Measurements from ENCODE around the gene CTNNA3. TPM values are rescaled to one million over a fixed set of nuclear protein-coding genes. Genes with fewer than 3 reads are reported as not detected.

Gene CTNNA3
- total RNA-seq, 4 donors from 2014 or later = 0.47 to 3.3 (median 0.80) TPM; not detected in 1

DNA sequence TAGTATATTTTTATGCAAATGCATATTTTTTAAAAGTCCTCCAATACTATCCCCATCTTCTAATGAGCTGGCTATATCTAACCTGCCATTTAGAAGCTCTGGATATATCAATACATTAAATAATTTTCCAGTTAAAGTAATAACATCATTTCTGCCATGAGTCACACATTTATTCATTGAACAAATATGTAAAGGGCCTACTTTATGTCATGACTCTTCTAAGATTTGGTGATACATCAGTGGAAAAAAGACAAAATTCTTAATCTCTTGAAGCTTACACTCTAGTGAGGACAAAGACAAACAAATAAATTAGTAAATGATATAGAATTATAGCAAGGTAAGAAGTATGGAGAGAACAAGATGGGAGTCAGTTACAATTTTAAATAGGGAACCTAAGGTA is 1487.0 kb downstream of the CTNNA3 start:
- no peaks in the 10 kb centered on the region for H3K27me3 ChIP-seq
- no peaks in the 10 kb centered on the region for H3K36me3 ChIP-seq
- H3K4me1 ChIP-seq = no peaks in the 10 kb centered on the region
- DNase-seq = no peak
- no peak overlapping the region for H3K4me3 ChIP-seq
- TF ChIP-seq, protein P1, sequence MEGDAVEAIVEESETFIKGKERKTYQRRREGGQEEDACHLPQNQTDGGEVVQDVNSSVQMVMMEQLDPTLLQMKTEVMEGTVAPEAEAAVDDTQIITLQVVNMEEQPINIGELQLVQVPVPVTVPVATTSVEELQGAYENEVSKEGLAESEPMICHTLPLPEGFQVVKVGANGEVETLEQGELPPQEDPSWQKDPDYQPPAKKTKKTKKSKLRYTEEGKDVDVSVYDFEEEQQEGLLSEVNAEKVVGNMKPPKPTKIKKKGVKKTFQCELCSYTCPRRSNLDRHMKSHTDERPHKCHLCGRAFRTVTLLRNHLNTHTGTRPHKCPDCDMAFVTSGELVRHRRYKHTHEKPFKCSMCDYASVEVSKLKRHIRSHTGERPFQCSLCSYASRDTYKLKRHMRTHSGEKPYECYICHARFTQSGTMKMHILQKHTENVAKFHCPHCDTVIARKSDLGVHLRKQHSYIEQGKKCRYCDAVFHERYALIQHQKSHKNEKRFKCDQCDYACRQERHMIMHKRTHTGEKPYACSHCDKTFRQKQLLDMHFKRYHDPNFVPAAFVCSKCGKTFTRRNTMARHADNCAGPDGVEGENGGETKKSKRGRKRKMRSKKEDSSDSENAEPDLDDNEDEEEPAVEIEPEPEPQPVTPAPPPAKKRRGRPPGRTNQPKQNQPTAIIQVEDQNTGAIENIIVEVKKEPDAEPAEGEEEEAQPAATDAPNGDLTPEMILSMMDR (IDR thresholded peaks at IDR 0.05) = no peak
- no peak for TF ChIP-seq POLR2A (IDR thresholded peaks at IDR 0.05)
- H3K27ac ChIP-seq = no peak overlapping the region
- H3K9me3 ChIP-seq = no peaks in the 10 kb centered on the region

DNA sequence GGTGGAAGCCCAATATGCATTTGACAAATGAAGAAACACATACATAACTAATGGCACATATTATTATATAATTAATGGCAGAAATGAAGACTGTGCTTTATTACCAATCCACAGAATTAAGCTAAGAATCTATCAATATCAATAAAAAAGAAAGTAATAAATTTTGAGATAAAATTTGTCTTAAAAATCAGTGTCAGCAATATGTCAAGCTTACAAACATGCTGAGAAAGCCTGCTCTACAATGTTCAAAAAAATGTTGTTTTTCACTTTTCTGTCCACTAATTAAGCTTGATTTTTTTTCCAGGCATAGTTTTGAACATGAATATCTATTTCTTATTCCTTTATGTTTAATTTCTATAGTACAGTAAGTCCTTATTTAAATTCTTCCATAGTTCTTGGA is 1491.2 kb downstream of the CTNNA3 start:
- H3K27ac ChIP-seq = no peak overlapping the region
- no peaks in the 10 kb centered on the region for H3K27me3 ChIP-seq
- no peaks in the 10 kb centered on the region for H3K36me3 ChIP-seq
- H3K4me1 ChIP-seq = no peaks in the 10 kb centered on the region
- TF ChIP-seq, protein P1 (IDR thresholded peaks at IDR 0.05) = no peak
- H3K4me3 ChIP-seq = no peak overlapping the region
- no peak for DNase-seq
- no peaks in the 10 kb centered on the region for H3K9me3 ChIP-seq

DNA sequence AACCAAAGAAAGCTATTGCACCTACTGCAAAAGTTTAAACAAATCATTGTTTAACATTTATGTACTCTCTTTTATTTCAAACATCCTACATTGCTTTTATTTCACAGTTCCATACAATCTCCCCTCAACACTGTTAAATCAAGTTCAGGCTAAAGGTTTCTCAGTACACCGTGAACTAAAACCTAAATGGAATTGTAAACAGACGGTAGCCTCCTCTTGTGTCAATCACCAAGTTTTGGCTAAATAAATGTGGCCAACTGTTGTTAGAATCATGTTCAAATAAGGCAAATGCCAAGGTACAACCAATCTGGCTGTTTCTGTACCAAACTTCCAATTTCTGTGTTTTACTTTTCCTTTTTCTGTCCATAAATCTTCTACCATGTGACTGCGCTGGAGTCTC is 1493.9 kb downstream of the CTNNA3 start:
- DNase-seq = no peak
- TF ChIP-seq, protein P1 (IDR thresholded peaks at IDR 0.05) = no peak
- no peak for TF ChIP-seq POLR2A (IDR thresholded peaks at IDR 0.05)

DNA sequence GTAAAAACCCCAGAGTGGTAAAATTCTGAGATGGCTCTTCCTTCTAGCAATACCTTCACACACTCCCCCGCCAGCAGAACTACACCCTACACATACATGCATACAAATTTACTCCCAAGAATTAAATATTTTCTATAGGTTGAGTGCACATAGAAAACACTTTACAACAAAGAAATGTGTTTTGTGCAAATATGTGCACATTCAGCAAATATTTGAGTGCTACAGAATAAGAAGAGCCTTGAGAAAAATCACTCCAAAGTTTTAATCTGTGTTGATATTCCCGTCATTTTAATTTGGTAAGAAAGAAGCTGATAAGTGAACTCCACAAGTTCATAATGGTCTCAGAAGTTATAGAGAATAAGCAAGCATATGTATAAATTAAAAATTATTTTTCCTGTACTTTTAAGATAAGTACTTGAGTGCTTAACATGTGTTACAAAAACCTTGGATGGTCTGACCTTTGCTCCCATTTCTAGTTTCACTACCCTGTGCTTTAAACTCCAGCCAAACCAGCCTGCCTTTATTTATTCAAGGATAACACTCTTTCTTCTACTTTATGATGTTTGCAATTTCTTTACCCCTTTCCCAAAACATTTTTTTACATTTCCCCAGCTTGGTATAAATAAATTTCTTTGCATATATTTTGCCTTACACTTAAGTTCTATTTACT is 1503.7 kb downstream of the CTNNA3 start:
- Histone ChIP-seq H3K4me1 (no peaks in the 10 kb centered on the region), H3K27ac (no peak overlapping the region), H3K36me3 (no peaks in the 10 kb centered on the region), H3K9me3 (no peaks in the 10 kb centered on the region), H3K4me3 (no peak overlapping the region), H3K27me3 (no peaks in the 10 kb centered on the region)
- TF ChIP-seq POLR2A (IDR thresholded peaks at IDR 0.05) = no peak
- TF ChIP-seq, protein P1 (IDR thresholded peaks at IDR 0.05) = no peak
- DNase-seq = no peak

More for the DNA sequence above, 1493.9 kb downstream of the CTNNA3 start:
- H3K4me3 ChIP-seq = no peak overlapping the region
- H3K9me3 ChIP-seq = no peaks in the 10 kb centered on the region
- H3K4me1 ChIP-seq = no peaks in the 10 kb centered on the region
- no peaks in the 10 kb centered on the region for H3K36me3 ChIP-seq
- H3K27ac ChIP-seq = no peak overlapping the region
- no peaks in the 10 kb centered on the region for H3K27me3 ChIP-seq

DNA sequence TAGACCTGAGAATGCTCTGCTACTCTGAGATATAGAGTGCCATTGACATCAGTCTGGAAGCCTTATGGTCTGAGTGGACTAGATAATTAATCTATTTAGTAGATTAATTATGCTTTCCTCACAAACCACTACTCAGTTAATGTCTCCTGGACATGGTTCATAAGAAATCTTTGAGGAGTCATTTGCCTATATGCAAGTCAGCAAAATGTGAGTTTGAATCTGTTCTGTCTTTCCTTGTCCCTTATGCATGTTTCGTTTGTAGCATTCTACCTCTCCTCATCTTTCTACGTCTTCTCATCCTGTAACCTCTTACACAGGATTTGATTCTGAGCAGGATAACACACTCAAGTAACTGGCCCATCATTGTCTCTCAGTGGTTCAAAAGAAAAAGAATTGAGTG is 1505.6 kb downstream of the CTNNA3 start:
- Histone ChIP-seq H3K9me3 (no peaks in the 10 kb centered on the region), H3K4me3 (no peak overlapping the region), H3K4me1 (no peaks in the 10 kb centered on the region), H3K27ac (no peak overlapping the region), H3K36me3 (no peaks in the 10 kb centered on the region), H3K27me3 (no peaks in the 10 kb centered on the region)
- no peak for TF ChIP-seq POLR2A (IDR thresholded peaks at IDR 0.05)
- TF ChIP-seq, protein P1 (IDR thresholded peaks at IDR 0.05) = no peak
- no peak for DNase-seq

DNA sequence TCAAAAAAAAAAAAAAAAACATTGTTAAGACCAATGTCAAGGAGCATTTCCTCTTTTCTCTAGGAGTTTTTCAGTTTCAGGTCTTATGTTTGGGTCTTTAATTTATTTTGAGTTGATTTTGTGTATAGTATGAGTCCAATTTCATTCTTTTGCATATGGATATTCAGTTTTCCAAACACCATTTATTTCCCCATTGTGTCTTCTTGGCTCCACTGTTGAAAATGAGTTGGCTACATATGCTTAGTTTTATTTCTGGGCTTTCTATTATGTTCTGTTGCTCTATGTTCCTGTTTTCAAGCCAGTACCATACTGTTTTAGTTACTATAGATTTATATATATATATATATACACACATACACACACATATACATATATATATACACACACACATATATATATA is 1506.7 kb downstream of the CTNNA3 start:
- no peaks in the 10 kb centered on the region for H3K4me1 ChIP-seq
- H3K27me3 ChIP-seq = no peaks in the 10 kb centered on the region
- no peaks in the 10 kb centered on the region for H3K9me3 ChIP-seq
- no peak overlapping the region for H3K4me3 ChIP-seq
- no peaks in the 10 kb centered on the region for H3K36me3 ChIP-seq
- TF ChIP-seq, protein P1 (IDR thresholded peaks at IDR 0.05) = no peak
- TF ChIP-seq POLR2A (IDR thresholded peaks at IDR 0.05) = no peak
- DNase-seq = no peak
- H3K27ac ChIP-seq = no peak overlapping the region
